ENCODE data around the gene RAB3C.
"Not testable (repeated sequence)": the region's sequence is repeated elsewhere in the genome, so short reads cannot be mapped to it uniquely, and the experiment has no call there.

The RAB3C gene, protein sequence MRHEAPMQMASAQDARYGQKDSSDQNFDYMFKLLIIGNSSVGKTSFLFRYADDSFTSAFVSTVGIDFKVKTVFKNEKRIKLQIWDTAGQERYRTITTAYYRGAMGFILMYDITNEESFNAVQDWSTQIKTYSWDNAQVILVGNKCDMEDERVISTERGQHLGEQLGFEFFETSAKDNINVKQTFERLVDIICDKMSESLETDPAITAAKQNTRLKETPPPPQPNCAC

DNA sequence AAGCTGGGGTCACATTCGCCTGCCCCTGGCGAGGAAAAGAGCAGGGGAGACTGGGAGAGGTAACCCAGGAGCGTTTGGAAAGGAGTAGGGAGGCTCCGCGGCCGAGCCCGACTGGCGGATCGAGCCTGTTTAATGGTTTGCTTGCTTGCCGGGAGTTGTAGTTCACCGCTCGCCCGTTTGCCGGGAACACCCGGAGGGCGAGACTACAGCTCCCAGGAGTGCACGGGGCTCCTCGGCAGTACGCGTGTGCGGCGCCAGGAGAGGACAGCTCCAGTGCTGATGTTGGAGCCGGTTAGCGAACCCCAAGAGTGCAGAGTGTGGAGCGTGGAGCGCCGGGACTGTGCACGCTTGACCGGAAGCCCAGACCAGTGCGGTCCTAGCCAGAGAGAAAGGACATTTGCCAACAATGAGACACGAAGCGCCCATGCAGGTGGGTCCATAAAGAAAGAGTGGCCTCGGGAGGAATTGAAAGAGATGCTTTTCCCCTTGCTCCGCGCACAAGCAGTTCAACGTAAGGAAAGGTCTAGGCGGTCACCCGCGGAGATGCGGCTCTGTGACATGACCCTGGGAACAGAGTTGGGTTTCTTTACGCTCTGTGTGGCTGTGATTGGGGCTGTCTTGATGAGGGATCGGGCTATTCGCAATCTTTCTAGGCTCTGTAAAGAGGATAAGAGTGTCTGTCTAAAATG is at the start of gene RAB3C:
RAB3C (plus strand) TSS at position 273 of the 689 bp plus-strand sequence; CDS start at position 407, 134 bp downstream.
- in situ Hi-C loops (cut with MboI; ENCODE audit: low sequenced_read_pairs), result no loop called here

DNA sequence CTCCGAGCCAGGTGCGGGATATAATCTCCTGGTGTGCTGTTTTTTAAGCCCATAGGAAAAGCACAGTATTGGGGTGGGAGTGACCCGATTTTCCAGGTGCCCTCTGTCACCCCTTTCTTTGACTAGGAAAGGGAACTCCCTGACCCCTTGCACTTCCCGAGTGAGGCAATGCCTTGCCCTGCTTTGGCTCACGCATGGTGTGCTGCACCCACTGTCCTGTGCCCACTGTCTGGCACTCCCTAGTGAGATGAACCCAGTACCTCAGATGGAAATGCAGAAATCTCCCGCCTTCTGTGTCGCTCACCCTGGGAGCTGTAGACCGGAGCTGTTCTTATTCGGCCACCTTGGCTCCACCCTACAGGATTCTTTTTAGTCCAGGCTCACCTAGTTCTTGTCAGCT is 40.9 kb upstream of the RAB3C start:
- in situ Hi-C loops (cut with MboI; ENCODE audit: low sequenced_read_pairs), result not testable (repeated sequence)

DNA sequence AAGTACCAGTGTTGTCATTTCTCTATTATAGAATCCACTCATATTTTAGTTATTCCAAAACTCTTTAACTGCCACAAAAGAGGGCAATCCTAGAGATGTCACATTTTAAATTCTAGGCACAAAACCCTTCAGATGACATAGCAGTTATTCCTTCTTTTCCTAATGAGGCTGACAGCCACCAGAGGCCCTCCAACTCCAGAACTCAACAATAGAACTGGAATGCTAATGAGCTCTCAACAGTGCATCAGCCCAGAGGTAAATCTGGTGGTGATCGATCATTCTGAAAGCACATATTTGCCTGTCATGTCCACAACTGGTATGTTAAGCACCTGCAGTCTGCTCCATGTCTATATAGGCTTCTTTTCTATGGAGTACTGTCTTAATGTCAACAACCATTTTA is 40.2 kb upstream of the RAB3C start:
- in situ Hi-C loops (cut with MboI; ENCODE audit: low sequenced_read_pairs), result no loop called here

DNA sequence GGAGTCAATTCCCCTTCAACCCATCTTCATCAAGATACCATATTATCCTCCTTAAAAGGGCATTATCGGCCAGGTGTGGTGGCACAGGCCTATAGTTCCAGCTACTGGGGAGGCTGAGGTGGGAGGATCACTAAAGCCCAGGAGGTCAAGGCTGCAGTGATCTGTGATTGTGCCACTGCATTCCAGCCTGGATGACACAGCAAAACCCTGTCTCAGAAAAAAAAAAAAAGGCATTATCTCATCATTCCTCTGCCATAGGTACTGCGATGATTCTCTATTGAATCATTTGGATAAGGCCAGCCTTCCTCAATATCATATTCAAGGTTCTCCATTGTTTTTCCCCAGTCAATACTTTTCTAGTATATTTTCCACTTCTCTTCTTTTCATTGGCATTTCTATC is 39.2 kb upstream of the RAB3C start:
- in situ Hi-C loops (cut with MboI; ENCODE audit: low sequenced_read_pairs), result no loop called here

DNA sequence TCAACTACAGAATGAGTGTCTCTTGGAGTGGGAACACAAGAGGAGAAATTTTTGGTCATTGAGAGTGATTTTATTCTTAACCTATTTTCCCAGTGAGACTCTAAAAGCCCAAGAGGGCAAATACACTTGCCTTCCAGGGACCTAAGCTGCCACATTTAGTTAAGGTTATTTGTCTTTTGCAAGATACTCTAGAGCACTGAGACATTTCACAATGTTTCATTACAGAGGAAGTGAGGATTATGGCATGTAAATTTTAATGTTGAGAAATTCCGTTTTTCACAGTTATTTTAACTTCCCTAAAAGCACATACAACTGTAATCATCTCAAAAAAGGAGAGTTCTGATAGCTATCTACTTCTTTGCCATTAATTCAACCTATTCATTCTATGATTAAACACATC is 38.7 kb upstream of the RAB3C start:
- in situ Hi-C loops (cut with MboI; ENCODE audit: low sequenced_read_pairs), result no loop called here

DNA sequence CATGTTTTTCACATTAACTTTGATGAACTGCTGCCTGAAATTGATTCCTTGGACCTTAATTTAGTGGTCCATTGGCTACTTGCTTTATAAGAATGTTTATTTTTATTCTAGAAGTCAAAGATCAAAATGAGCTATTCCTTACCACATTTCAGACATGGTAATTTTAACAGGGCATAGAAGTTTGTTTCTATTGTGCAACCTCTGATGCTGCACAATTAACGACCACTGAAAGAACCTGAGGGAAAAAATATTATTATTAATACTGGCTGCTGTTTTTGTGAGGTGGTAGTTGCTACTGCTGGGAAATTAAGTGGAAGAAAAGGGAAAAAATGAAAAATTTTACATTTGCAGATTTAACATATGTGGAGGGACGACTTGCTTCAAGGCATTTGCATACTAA is 37.9 kb upstream of the RAB3C start:
- in situ Hi-C loops (cut with MboI; ENCODE audit: low sequenced_read_pairs), result no loop called here

DNA sequence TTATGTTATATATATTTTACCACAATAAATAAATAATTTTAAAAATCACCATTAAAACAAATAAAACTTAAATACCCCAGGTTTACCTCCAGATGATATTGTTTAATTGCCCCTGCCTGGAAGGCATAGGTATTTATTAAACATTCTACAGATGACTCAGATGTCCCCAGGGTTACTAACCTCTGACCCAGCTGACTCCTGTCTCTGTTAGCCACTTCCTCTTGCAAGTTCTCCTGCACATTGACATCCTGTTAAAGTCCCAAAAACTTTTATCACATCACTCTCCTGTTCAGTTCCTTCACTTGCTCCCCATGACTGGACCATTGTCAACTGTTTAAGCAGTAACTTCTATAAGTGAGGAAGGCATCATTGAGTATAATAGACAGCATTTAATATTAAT is 37.0 kb upstream of the RAB3C start:
- in situ Hi-C loops (cut with MboI; ENCODE audit: low sequenced_read_pairs), result no loop called here

DNA sequence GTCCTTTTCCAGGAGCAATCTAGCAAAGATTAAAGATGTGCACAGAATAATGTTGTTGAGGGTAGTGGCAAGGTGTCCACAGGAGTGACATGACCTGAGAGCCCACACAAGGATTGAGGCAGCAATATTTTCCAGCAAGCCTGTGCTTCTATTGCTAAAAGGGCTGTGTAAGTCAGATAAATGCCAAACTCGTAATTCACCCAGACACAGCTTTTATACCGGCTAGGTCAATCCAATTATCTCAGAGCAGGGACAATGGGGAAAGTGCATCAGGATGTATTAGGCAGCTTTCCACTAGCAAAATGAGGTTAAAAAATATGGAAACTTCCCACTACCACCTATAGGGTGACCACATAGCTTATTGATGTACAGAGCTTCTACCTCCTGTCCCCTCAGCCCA is 34.8 kb upstream of the RAB3C start:
- in situ Hi-C loops (cut with MboI; ENCODE audit: low sequenced_read_pairs), result no loop called here

DNA sequence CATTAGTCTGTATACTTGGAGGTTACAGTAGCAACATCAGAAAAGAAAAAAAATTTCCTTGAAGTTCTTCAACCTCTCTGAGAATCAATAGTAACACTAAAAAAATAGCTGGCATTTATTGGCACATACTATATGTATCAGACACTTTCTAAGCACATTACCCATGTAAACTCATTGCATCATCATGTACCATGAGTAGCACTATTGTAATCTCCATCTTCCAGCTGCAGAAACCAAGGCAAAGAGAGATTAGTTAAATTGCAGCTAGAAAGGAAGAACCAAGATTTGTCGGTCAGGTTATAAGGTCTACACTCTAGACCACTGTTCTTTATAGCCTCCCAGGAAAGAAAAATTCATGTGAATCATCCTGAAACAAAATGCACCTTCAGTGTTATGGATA is 31.4 kb upstream of the RAB3C start:
- in situ Hi-C loops (cut with MboI; ENCODE audit: low sequenced_read_pairs), result no loop called here

DNA sequence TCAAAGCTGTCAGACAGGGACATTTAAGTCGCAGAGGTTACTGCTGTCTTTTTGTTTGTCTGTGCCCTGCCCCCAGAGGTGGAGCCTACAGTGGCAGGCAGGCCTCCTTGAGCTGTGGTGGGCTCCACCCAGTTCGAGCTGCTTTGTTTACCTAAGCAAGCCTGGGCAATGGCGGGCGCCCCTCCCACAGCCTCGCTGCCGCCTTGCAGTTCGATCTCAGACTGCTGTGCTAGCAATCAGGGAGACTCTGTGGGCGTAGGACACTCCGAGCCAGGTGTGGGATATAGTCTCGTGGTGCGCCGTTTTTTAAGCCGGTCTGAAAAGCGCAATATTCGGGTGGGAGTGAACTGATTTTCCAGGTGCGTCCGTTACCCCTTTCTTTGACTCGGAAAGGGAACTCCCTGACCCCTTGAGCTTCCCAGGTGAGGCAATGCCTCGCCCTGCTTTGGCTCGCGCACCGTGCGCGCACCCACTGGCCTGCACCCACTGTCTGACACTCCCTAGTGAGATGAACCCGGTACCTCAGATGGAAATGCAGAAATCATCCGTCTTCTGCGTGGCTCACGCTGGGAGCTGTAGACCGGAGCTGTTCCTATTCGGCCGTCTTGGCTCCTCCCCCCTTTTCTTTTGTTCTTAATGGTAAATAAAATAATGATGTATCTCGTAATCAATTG is 25.1 kb upstream of the RAB3C start:
- in situ Hi-C loops (cut with MboI; ENCODE audit: low sequenced_read_pairs), result not testable (repeated sequence)

DNA sequence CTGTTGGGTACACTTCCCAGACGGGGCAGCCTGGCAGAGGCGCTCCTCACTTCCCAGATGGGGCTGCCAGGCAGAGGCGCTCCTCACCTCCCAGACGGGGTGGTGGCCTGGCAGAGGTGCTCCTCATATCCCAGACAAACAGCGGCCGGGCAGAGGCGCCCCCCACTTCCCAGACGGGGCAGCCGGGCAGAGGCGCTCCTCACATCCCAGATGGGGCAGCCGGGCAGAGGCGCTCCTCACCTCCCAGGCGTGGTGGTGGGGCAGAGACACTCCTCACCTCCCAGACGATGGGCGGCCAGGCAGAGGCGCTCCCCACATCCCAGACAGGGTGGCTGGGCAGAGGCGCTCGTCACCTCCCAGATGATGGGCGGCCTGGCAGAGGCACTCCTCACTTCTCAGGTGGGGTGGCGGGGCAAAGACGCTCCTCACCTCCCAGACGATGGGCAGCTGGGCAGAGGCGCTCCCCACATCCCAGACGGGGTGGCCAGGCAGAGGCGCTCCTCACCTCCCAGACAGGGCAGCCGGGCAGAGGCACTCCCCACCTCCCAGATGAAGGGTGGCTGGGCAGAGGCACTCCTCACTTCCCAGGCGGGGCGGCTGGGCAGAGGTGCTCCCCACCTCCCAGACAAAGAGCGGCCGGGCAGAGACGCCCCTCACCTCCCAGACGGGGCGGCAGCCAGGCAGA is 19.7 kb upstream of the RAB3C start:
- in situ Hi-C loops (cut with MboI; ENCODE audit: low sequenced_read_pairs), result loop anchor here (10.0 kb wide), 1 partner anchor 68 kb away; the partner anchor contains the start of gene GAPT

DNA sequence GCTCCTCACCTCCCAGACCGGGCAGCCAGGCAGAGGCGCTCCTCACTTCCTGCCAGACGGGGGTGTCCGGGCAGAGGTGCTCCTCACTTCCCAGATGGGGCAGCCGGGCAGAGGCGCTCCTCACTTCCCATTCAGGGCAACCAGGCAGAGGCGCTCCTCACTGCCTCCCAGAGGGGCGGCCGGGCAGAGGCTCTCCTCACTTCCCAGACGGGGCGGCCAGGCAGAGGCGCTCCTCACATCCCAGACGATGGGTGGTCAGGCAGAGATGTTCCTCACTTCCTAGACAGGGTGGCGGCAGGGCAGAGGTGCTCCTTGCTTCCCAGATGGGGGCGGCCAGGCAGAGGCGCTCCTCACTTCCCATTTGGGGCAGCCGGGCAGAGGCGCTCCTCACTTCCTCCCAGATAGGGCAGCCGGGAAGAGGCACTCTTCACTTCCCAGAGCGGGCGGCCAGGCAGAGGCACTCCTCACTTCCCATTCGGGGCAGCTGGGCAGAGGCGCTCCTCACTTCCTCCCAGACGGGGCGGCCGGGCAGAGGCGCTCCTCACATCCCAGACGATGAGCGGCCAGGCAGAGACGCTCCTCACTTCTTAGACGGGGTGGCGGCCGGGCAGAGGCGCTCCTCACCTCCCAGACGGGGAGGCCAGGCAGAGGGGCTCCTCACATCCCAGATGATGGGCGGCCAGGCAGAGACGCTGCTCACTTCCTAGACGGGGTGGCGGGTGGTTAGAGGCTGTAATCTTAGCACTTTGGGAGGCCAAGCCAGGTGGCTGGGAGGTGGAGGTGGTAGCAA is 18.6 kb upstream of the RAB3C start:
- in situ Hi-C loops (cut with MboI; ENCODE audit: low sequenced_read_pairs), result loop anchor here (10.0 kb wide), 1 partner anchor 69 kb away; the partner anchor contains the start of gene GAPT

DNA sequence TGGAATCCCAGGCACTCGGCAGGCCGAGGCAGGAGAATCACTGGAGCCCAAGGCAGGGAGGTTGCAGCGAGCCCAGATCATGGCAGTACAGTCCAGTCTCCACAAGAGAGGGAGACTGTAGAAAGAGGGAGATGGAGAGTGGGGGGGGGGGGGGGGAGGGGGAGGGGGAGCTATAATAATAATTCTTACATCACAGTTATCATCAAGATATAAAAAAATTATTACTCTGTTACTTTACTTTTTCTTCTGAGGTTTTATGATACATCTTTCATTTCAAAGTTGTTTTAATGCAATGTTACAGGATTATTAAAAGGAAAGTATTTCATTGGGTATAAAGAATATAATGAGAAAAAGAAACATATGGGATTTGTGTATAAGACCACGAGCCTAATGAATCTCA is 17.8 kb upstream of the RAB3C start:
- in situ Hi-C loops (cut with MboI; ENCODE audit: low sequenced_read_pairs), result loop anchor here (10.0 kb wide), 1 partner anchor 70 kb away; the partner anchor contains the start of gene GAPT

DNA sequence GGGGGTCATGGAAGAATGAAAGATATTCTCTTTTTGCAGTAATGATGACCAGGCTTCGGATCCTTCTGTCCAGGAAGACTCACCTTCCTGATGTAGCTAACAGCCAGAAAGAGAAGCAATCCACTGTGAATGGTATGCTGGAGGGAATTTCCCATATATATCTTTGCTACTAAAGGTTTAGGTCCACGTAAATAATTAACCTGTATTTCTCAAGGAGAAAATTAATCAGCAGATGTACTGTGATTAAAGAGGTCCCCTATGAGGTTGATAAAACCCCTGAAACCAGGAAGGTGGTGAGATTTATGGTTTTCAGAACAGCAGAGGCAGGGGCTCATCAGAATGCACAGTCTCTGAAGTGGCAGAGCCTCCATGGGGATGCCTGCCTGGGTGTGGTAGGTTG is 11.4 kb upstream of the RAB3C start:
- in situ Hi-C loops (cut with MboI; ENCODE audit: low sequenced_read_pairs), result no loop called here

DNA sequence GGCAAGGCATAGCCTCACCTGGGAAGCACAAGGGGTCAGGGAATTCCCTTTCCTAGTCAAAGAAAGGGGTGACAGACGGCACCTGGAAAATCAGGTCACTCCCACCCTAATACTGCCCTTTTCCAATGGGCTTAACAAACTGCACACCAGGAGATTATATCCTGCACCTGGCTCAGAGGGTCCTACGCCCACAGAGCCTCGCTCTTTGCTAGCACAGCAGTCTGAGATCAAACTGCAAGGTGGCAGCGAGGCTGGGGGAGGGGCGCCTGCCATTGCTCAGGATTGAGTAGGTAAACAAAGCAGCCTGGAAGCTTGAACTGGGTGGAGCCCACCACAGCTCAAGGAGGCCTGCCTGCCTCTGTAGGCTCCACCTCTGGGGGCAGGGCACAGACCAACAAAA is 9.9 kb upstream of the RAB3C start:
- in situ Hi-C loops (cut with MboI; ENCODE audit: low sequenced_read_pairs), result not testable (repeated sequence)

DNA sequence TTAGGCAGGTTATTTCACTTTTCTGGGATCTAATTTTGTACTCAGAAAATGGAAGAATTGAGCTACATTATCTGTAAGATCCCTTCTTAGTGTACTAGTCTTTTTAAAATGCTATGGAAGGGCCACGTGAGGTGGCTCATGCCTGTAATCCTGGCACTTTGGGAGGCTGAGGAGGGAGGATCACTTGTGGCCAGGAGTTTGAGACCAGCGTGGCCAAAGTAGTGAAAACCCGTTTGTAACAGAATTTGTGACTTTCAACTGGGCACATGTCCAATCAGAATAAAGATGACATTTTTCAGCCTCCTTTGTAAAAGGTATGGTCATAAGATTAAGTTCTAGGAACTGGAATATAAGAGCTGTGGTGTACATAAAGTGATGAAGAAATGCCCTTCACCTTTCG is 3.1 kb upstream of the RAB3C start:
- in situ Hi-C loops (cut with MboI; ENCODE audit: low sequenced_read_pairs), result no loop called here

DNA sequence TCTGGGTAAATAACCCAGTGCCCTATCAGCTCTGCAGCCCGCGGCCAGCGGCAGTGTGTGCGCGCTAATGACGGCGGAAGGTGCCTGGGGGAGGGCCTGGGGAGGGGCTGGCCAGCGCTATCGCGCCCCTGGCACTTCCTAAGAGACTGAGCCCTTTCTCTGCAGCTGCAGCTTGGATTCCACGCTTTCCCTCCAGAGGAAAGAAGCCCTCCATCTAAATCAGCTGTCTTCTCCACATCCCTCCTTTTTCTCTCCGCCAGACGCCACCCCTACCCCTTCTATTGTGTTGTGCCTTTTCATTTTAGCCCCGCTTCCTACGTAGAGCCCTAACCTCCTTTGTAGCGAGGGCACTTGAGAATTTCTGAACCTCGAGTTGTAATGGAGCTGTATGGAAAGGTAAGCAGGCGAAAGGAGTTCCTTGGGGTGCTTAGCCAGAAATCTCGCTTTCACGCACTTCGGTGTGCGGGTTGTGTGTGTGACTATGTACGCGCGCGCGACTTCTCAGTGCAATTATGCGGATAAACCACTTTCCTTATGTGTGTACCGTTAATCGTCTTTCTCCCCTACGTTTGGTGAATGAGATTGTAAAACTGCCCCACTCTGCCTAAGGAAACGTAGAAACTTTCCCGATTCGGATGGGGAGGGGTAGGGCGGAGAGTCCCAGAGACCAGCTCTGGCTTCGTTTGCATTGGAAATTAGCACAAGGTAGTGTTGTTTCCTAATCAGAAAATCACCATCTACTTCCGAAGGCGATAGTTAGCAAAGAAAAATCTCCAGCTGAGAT is 664 bp upstream of the RAB3C start:
- in situ Hi-C loops (cut with MboI; ENCODE audit: low sequenced_read_pairs), result no loop called here

DNA sequence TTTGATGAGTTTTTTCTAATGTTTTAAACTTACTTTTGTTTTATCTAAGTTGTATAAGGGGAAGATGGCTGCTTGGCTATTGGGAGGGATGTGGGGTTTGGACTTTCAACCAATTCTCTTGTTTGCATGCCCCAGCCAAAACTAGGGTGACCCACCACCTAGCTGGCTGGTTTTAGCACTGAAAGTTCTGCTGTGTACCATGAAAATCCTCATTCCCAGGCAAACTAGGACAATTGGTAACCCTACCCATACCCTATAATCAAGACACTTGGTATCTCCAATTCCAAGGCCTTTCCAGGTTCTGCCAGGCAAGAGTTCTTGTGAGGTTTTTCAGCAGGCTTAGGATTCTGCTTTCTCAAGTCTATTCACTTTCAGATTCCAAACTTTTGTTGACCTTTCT is 13.1 kb downstream of the RAB3C start:
- in situ Hi-C loops (cut with MboI; ENCODE audit: low sequenced_read_pairs), result no loop called here

DNA sequence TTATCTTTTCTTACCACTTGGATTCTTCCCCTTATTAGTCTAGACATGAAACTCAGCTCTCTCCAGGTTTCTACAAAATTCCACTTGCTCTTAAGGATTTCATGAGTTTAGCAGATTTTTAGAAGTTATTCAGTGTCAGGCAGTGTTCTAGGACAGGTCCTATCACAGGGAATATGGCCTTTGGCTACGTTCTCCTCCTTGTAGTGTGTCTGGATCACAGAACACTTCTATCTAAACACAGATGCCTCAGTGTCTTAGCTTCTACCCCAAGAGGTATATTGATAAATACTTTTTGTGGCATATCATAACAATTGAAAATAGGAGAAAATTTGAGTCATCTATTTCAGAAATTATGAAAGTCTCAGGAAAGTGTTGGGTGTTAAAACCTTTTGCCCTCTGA is 15.6 kb downstream of the RAB3C start:
- in situ Hi-C loops (cut with MboI; ENCODE audit: low sequenced_read_pairs), result no loop called here

DNA sequence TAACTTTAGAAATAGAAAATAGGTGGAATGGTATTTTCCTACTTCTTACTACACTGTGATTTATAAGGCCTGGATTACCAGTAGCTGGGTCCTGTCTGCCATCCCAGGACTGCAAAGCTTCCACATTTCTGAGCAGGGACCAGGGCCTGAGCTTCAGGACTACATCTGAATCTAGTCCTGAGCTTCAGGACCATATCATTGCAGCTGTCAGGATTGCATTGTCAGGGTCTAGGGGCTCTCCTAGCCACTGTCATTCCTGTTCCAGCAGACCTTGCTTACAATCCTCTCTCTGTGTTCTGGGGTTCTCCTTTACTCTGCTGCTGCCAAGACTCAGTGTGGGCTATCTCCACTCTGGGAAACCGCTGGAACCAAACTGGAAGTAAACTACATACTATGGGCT is 16.3 kb downstream of the RAB3C start:
- in situ Hi-C loops (cut with MboI; ENCODE audit: low sequenced_read_pairs), result no loop called here

All from HL-60/S4 (cell line).